K562 (cell line): ENCODE data around the gene EGR2. TPM values are rescaled to one million over a fixed set of nuclear protein-coding genes. Genes with fewer than 3 reads are reported as not detected.

Source experiments
- ASH1L ChIP-seq: fragments of 450-650 bp; IDR thresholded peaks from 2 replicates; pipeline ENCODE4 v1.6.1; 2018; ENCODE audit warnings: borderline replicate concordance, mild to moderate bottlenecking, low read depth; ENCODE audit not compliant: partially characterized antibody
- ETV5 ChIP-seq: sonication (generic); formaldehyde crosslinking; IDR thresholded peaks from 2 replicates; pipeline ENCODE4 v1.4.0; 2020; ENCODE audit warnings: low read depth, mild to moderate bottlenecking, missing genetic modification reagents
- NFE2 ChIP-seq: IDR thresholded peaks from 2 replicates; pipeline ENCODE4 v1.6.1; 2014; ENCODE audit warnings: antibody characterized with exemption, low read depth
- NFXL1 ChIP-seq: fragments of 450-650 bp; formaldehyde crosslinking; IDR thresholded peaks from 2 replicates; pipeline ENCODE4 v1.4.0; 2021; ENCODE audit warnings: mild to moderate bottlenecking
- NR4A1 ChIP-seq, 2 experiments: fragments of 250-450 bp in 1 of 2; fragments of 450-650 bp in 1 of 2; sonication (Bioruptor Pico) in 1 of 2; IDR thresholded peaks; 2 replicates each; pipeline versions ENCODE4 v1.4.0 to v1.6.1; 2016 to 2020; ENCODE audit warnings: mild to moderate bottlenecking in 2 of 2, missing compliant biosample characterization in 1 of 2, missing genetic modification characterization in 1 of 2, moderate library complexity in 1 of 2
- PHF8 ChIP-seq: fragments of 200-600 bp; sonication (generic); IDR thresholded peaks from 2 replicates; pipeline ENCODE4 v1.6.1; 2012; ENCODE audit warnings: mixed run types, mild to moderate bottlenecking, inconsistent platforms, low read length, moderate library complexity, borderline replicate concordance
- POLR2A ChIP-seq: fragments of 450-650 bp; conservative IDR thresholded peaks from 2 replicates; pipeline ENCODE4 v1.6.1; 2016
- POLR2AphosphoS5 ChIP-seq: IDR thresholded peaks from 2 replicates; pipeline ENCODE4 v1.6.1; 2011; ENCODE audit warnings: mild to moderate bottlenecking, low read depth, low read length, moderate library complexity; ENCODE audit not compliant: control insufficient read depth, insufficient read depth
- PRDM10 ChIP-seq: fragments of 450-650 bp; IDR thresholded peaks from 2 replicates; pipeline ENCODE4 v1.6.1; 2018; ENCODE audit not compliant: partially characterized antibody
- SRSF7 ChIP-seq: fragments of 200-400 bp; formaldehyde crosslinking; optimal IDR thresholded peaks from 2 replicates; pipeline ENCODE3; 2017; ENCODE audit warnings: mild to moderate bottlenecking, low read depth, low read length
- SUPT5H ChIP-seq: fragments of 450-650 bp; IDR thresholded peaks from 2 replicates; pipeline ENCODE4 v1.6.1; 2016
- TAF1 ChIP-seq: IDR thresholded peaks from 2 replicates; pipeline ENCODE4 v1.6.1; 2011; ENCODE audit warnings: mild to moderate bottlenecking, low read length, moderate library complexity; ENCODE audit not compliant: insufficient read depth, control insufficient read depth, severe bottlenecking; ENCODE audit errors: extremely low read depth
- ZFP30 ChIP-seq: fragments of 250-450 bp; sonication (Bioruptor Pico); IDR thresholded peaks from 2 replicates; pipeline ENCODE4 v1.8.0; 2022; ENCODE audit warnings: moderate library complexity, mild to moderate bottlenecking, inconsistent platforms, borderline replicate concordance
- ZNF584 ChIP-seq: fragments of 200-800 bp; sonication (Bioruptor generic); IDR thresholded peaks from 2 replicates; pipeline ENCODE4 v1.6.1; 2016; ENCODE audit warnings: low read depth, mild to moderate bottlenecking, missing genetic modification characterization, missing compliant biosample characterization
- ZNF668 ChIP-seq: fragments of 250-450 bp; sonication (Bioruptor Pico); IDR thresholded peaks from 2 replicates; pipeline ENCODE4 v1.8.0; 2022; ENCODE audit warnings: mild to moderate bottlenecking, inconsistent platforms
- ZNF707 ChIP-seq: fragments of 250-450 bp; sonication (Bioruptor Pico); conservative IDR thresholded peaks from 2 replicates; pipeline ENCODE4 v1.8.0; 2022; ENCODE audit warnings: inconsistent platforms, mild to moderate bottlenecking, moderate library complexity
- polyA plus RNA-seq, 8 experiments: library from polyadenylated mRNA; depleted of rRNA in 4 of 8; stranded (reverse) in 5 of 8; unstranded in 3 of 8; fragments of >200 nt; fragmentation: Nextera tagmentation in 2 of 8; fragmentation: Illumina TruSeq in 1 of 8; extraction: Ambion mirVana in 2 of 8; extraction: Trizol in 1 of 8; gene quantifications; 2 replicates each; pipeline versions ENCODE4 v1.2.1 to v1.2.3, GENCODE V29; 2011 to 2014; ENCODE audit warnings: inconsistent platforms in 1 of 8, missing spikeins in 1 of 8
- total RNA-seq, 7 experiments: library from RNA; depleted of rRNA in 6 of 7; stranded (reverse); fragments of >200 nt in 6 of 7; fragmentation: Illumina TruSeq in 2 of 7; extraction: Trizol in 2 of 7; gene quantifications; 2 replicates each; pipeline versions ENCODE4 v1.2.1 to v1.2.3, GENCODE V29; 2011 to 2021; ENCODE audit warnings: low replicate concordance in 1 of 7
- TF ChIP-seq, protein P1 (sequence below): fragments of 200-800 bp; sonication (Bioruptor generic); IDR thresholded peaks from 2 replicates; pipeline ENCODE4 v1.6.1; 2016; ENCODE audit warnings: missing genetic modification characterization, missing compliant biosample characterization

Gene EGR2
- total and polyA plus RNA-seq, 9 of the 15 experiments (the other 6 are each of a cell fraction or from before 2014, with no cell fraction given) = 0.08 to 0.18 (median 0.12) TPM; not detected in 4

- TF ChIP-seq, protein P1, sequence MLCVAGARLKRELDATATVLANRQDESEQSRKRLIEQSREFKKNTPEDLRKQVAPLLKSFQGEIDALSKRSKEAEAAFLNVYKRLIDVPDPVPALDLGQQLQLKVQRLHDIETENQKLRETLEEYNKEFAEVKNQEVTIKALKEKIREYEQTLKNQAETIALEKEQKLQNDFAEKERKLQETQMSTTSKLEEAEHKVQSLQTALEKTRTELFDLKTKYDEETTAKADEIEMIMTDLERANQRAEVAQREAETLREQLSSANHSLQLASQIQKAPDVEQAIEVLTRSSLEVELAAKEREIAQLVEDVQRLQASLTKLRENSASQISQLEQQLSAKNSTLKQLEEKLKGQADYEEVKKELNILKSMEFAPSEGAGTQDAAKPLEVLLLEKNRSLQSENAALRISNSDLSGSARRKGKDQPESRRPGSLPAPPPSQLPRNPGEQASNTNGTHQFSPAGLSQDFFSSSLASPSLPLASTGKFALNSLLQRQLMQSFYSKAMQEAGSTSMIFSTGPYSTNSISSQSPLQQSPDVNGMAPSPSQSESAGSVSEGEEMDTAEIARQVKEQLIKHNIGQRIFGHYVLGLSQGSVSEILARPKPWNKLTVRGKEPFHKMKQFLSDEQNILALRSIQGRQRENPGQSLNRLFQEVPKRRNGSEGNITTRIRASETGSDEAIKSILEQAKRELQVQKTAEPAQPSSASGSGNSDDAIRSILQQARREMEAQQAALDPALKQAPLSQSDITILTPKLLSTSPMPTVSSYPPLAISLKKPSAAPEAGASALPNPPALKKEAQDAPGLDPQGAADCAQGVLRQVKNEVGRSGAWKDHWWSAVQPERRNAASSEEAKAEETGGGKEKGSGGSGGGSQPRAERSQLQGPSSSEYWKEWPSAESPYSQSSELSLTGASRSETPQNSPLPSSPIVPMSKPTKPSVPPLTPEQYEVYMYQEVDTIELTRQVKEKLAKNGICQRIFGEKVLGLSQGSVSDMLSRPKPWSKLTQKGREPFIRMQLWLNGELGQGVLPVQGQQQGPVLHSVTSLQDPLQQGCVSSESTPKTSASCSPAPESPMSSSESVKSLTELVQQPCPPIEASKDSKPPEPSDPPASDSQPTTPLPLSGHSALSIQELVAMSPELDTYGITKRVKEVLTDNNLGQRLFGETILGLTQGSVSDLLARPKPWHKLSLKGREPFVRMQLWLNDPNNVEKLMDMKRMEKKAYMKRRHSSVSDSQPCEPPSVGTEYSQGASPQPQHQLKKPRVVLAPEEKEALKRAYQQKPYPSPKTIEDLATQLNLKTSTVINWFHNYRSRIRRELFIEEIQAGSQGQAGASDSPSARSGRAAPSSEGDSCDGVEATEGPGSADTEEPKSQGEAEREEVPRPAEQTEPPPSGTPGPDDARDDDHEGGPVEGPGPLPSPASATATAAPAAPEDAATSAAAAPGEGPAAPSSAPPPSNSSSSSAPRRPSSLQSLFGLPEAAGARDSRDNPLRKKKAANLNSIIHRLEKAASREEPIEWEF (CRISPR knock-in tag) = no peak
- TF ChIP-seq PRDM10 = no peak
- no peak for TF ChIP-seq NR4A1 (CRISPR knock-in tag; IDR thresholded peaks at IDR 0.05)
- 0 out of 2 replicates have a peak, but pooled peaks have one; percentile 67 for TF ChIP-seq NR4A1 (tag; IDR thresholded peaks at IDR 0.05)
- TF ChIP-seq ZNF584 = peak; percentile 81; the same call in 1 of the 2 replicates
- no peak for TF ChIP-seq ZNF707
- peak; percentile 83 for TF ChIP-seq POLR2A
- no peak for TF ChIP-seq ZFP30 (CRISPR knock-in tag)
- no peak for TF ChIP-seq SRSF7
- TF ChIP-seq ASH1L = no peak
- no peak for TF ChIP-seq NFXL1 (CRISPR knock-in tag)
- peak; percentile 94 for TF ChIP-seq PHF8
- TF ChIP-seq NFE2 = no peak
- no peak for TF ChIP-seq ZNF668 (CRISPR knock-in tag)
- peak; percentile 45; the same call in 1 of the 2 replicates for TF ChIP-seq POLR2AphosphoS5
- TF ChIP-seq SUPT5H = peak; percentile 72
- peak; percentile 40 for TF ChIP-seq TAF1
- no peak; the same call in 1 of the 2 replicates for TF ChIP-seq ETV5 (CRISPR knock-in tag)
Observed at GRCh38 chr10:62804356-62805230, 11.6 kb downstream of the EGR2 start, which contains the start of gene ADO (continued).
